GM18861 (cell line): ENCODE results near the gene ZNF594.
"Not testable (repeated sequence)": the region's sequence is repeated elsewhere in the genome, so short reads cannot be mapped to it uniquely, and the experiment has no call there.

ENCODE experiments used
- ATAC-seq: cut with Tn5 transposase; IDR thresholded peaks from one replicate; pipeline ENCODE4 v1.9.1; 2021; ENCODE audit not compliant: unreplicated experiment

ZNF594 gene

GRCh38 chr17:5191541-5192417, at the start of gene ZNF594:
Gene ZNF594 (minus strand): TSS chr17:5191868. CDS start chr17:5184256, 7,612 bp downstream.
- ATAC-seq, result peak; percentile 91

GRCh38 chr17:5239769-5240168, 48.1 kb upstream of the ZNF594 start:
- not testable (repeated sequence) for ATAC-seq

- no peak for ATAC-seq
These were observed 46.7 kb upstream of the ZNF594 start for GRCh38 chr17:5238333-5238732.

DNA sequence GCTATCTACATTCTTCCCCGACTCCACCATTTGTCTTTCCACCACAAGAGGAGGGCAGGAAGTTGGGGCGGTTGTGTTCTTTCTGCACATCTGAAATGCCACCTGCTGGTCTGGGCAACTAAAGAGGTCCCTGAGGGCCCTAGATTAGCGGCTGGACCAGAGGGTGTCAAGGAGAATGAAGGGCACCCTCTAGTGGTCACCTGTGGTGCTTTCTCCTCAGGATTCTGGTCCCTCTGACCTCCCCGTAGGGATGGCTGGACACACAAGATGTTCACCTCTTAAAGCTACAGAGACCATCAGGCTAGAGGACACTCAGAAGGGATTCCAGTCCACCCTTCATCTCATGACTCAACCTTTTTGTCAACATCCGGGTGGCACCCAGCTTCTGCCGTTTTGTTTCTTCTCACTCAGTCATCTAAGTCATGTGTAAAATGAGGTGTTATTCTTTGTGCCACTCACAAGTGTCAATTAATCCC, 45.9 kb upstream of the ZNF594 start:
- no peak for ATAC-seq

- ATAC-seq, result no peak
These were observed 45.4 kb upstream of the ZNF594 start for GRCh38 chr17:5236938-5237540.

DNA sequence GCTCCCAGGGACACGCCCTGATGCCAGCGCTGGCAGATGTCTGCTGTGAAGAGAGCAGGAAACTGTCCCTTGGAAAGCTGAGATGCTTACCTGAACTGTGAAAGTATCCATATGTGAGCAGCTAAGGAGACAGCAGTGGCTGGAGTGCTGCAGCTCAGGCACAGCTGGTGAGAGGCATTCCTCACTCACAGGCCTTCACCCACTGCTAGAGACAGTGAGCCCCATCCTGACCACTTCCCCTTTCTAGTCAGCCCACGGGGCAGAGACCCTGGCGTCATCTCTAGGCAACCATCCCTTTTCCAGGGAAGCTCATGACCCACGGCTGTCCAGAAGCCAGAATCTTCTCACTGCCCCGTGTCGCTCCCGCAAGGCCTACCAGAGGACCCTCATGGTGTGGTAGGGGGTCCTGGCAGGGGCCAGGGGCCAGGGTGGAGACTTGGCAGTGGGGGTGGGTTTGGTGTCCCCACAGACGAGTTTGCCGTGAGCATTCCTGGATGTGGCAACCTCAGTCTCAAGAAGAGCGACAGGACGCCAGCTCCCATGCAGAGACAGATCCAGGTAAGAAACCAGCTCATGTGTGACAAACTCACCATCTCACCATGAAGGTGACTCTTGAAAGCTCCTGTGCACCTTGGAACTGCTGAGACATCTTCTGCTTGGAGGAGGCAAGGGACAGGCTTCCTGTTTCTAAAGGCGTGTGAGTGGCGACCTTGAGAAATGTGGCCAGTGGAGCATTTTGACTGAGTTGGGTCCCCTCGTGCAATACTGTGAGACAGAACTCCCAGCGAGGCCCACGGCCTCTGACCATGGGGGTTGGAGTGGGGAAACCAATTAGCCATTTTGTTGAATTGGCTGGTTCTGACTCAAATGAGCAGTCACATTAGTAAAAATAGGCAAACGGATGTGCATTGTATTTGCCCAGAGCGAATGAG, 43.2 kb upstream of the ZNF594 start, which contains the start of gene SCIMP:
Gene SCIMP, minus strand, starts transcription at position 216 of the 932 bp plus-strand sequence. Its CDS starts 105 bp downstream, at position 111.
- peak; percentile 60 for ATAC-seq

DNA sequence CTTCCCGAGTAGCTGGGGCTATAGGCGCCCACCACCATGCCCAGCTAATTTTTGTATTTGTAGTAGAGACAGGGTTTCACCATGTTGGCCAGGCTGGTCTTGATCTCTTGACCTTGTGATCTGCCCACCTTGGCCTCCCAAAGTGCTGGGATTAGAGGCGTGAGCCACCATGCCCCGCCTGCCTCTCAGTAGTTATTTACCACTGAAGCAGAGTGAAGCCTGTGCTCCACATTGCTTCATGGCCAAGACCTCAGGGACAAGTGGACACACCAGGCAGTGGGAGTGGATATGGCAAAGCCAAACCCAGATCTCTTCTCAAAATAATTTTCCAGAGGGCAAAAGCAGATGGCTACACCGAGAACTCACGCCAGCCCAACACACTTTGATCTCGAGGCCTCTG, 41.8 kb upstream of the ZNF594 start:
- ATAC-seq, result not testable (repeated sequence)

GRCh38 chr17:5226940-5227878, 35.5 kb upstream of the ZNF594 start:
- ATAC-seq, result no peak

DNA sequence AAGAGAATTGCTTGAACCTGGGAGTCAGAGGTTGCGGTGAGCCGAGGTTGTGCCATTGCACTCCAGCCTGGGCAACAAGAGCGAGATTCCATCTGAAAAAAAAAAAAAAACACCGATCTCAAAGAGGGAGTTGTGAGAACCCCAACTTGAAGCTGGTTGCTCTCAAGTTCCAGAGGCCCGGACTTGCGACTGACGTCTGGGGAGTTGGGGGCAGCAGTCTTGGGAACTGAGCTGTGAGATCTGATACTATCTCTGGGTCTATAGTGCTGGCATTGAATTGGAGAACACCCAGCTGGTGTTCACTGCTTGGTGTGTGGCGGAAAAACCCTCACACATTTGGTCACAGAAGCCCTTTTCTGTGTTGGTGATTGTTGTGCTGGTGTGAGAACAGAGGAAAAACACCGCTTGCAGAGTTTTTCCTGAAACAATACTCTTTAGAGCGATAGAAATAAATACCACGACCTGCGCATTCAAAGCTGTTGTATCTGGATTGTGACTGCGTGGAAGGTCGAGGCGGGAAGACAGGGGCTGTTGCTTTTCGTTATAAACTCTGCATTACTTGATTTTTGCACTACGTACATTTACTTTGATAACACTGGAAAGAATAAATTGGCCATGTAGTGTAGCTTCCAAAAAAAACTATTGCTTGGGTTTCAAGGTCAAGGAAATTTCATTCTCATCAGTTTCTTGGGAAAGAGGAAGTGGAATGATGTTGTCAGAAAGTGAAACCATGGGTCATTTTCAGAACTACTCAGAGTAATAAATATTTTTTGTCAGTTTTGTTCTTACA, 34.2 kb upstream of the ZNF594 start:
- peak; percentile 38 for ATAC-seq

DNA sequence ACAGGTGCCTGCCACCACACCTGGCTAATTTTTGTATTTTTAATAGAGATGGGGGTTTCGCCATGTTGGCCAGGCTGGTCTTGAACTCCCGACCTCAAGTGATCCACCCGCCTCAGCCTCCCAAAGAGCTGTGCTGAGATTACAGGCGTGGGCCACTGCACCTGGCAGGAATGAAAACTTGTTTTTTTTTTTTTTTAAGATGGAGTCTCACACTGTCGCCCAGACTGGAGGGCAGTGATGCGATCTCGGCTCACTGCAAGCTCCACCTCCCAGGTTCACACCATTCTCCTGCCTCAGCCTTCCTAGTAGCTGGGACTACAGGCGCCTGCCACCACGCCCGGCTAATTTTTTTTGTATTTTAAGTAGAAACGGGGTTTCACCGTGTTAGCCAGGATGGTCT, 30.2 kb upstream of the ZNF594 start:
- not testable (repeated sequence) for ATAC-seq

- no peak for ATAC-seq
These were observed 28.4 kb upstream of the ZNF594 start for GRCh38 chr17:5220074-5220473.

GRCh38 chr17:5219536-5219935, 27.9 kb upstream of the ZNF594 start:
- ATAC-seq, result no peak

- ATAC-seq, result not testable (repeated sequence)
These were observed 25.9 kb upstream of the ZNF594 start for GRCh38 chr17:5217562-5217961.

DNA sequence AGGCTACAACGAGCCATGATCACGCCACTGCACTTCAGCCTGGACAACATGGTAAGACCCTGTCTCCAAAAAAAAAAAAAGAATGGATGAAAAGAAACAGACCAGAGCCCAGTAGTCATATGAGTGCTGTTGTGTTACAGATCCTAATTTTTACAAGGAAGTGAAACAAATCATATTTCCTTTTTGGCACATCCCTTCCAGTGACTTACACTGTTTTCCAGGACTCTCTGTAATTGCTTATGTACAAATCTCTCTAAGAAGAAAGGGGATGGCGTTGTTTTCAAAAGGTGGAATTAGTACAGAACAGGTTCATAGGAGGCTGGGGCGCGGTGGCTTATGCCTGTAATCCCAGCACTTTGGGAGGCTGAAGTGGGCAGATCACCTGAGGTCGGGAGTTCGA, 19.8 kb upstream of the ZNF594 start:
- no peak for ATAC-seq

- ATAC-seq, result no peak
These were observed 19.1 kb upstream of the ZNF594 start for GRCh38 chr17:5210614-5211252.

DNA sequence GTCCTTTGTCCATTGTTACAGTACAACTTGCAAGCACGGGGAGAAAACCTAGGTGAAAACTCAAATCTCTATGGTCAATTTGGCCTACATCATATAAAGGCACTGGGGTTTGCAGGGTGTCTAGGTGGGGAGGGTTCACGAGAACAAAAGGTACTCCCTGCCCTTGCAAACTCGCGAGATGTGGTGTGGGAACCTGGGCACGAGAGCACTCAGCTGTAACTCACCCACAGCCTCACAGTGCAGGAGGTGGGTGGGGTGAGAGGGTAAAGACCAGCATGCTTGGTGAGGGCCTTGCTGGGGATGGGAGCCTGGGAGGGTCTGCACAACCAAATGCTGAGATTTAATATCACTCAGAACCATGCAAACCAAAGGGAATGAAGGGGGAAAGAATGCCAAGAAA, 18.4 kb upstream of the ZNF594 start:
- ATAC-seq, result no peak

DNA sequence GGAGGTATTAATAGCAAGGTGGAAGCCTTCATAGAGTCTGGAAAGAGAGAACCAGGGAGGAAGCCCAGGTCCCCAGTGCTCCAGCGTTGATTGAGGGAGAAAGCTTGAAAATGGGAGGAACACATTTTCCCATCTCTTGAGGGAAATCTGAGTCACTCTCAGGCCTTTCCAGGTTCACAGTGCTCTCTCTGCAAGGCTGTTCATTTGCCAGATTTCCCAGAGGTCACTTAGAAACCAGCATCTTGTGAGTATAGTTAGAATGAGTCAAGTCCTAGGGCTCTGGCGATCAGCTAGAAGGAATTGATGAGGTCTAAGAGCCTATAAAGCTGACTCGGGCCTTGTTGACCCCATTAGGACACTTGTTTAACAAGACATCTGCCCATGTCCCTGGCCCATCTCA, 17.7 kb upstream of the ZNF594 start:
- no peak for ATAC-seq

DNA sequence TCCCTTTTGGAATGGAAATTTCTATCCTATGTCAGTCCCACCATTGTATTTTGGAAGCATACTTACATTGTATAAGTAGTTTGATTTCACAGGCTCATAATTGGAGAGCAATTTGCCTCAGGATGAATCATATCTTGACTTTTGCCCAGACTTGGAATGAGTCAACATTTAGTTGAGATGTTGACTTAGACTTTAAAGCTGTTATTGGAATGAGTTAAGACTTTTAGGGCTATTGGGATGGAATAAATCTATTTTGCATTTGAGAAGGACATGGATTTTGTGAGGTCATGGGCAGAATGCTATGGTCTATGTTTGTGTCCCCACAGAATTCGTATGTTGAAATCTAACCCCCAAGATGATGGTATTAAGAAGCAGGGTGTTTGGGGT, 12.2 kb upstream of the ZNF594 start:
- no peak for ATAC-seq
